Measurements from ENCODE around the gene CAB39.
A peak's percentile ranks its signal among the peaks of the same experiment; 100 is the strongest.

The CAB39 gene

GRCh38 chr2:230712443-230713330 is at the start of gene CAB39:
Gene CAB39, plus strand, starts transcription at chr2:230712842. Its CDS starts 47,160 bp downstream, at chr2:230760002.
- H3K27ac Mint-ChIP-seq = peak within 1 kb of the TSS; percentile 91 to 95
- H3K27me3 Mint-ChIP-seq = no peaks in the 10 kb centered on the region
- DNase-seq (peak; percentile 89), ATAC-seq (peak; percentile 87)
- H3K9me3 Mint-ChIP-seq = no peaks in the 10 kb centered on the region
- H3K4me3 Mint-ChIP-seq = peak within 1 kb of the TSS; percentile 96 to 99
- peaks cover 48% of the 10 kb centered on the region for H3K4me1 Mint-ChIP-seq

- ATAC-seq (no peak), DNase-seq (peak in 1 of 2 donors; percentile 34)
- H3K9me3 Mint-ChIP-seq = no peaks in the 10 kb centered on the region
- H3K27ac Mint-ChIP-seq = peak overlapping the region in 1 of 2 donors; percentile 17
- no peaks in the 10 kb centered on the region for H3K27me3 Mint-ChIP-seq
- peaks cover 100% of the 10 kb centered on the region for H3K4me1 Mint-ChIP-seq
- H3K4me3 Mint-ChIP-seq = peak overlapping the region; percentile 46 to 59
These were observed 48.5 kb upstream of the CAB39 start for GRCh38 chr2:230664128-230664527.

GRCh38 chr2:230664844-230665243 is 47.8 kb upstream of the CAB39 start:
- no peaks in the 10 kb centered on the region for H3K9me3 Mint-ChIP-seq
- H3K27me3 Mint-ChIP-seq = no peaks in the 10 kb centered on the region
- H3K4me1 Mint-ChIP-seq = peaks cover 100% of the 10 kb centered on the region
- DNase-seq (no peak), ATAC-seq (no peak)
- peak overlapping the region; percentile 41 to 59 for H3K4me3 Mint-ChIP-seq
- peak overlapping the region; percentile 29 to 57 for H3K27ac Mint-ChIP-seq

GRCh38 chr2:230665263-230665691 is 47.4 kb upstream of the CAB39 start:
- DNase-seq = peak in 1 of 2 donors; percentile 34
- H3K9me3 Mint-ChIP-seq = no peaks in the 10 kb centered on the region
- H3K4me1 Mint-ChIP-seq = peaks cover 100% of the 10 kb centered on the region
- no peaks in the 10 kb centered on the region for H3K27me3 Mint-ChIP-seq
- H3K27ac Mint-ChIP-seq = peak overlapping the region; percentile 29 to 57
- peak overlapping the region; percentile 29 to 41 for H3K4me3 Mint-ChIP-seq
- ATAC-seq = no peak

GRCh38 chr2:230666446-230666845 is 46.2 kb upstream of the CAB39 start:
- Mint-ChIP-seq H3K9me3 (no peaks in the 10 kb centered on the region), H3K27ac (peak overlapping the region; percentile 35 to 80), H3K4me3 (peak overlapping the region; percentile 4 to 7), H3K4me1 (peaks cover 100% of the 10 kb centered on the region), H3K27me3 (no peaks in the 10 kb centered on the region)
- DNase-seq = no peak
- no peak for ATAC-seq

- peak overlapping the region; percentile 63 to 70 for H3K4me3 Mint-ChIP-seq
These were observed 45.5 kb upstream of the CAB39 start for GRCh38 chr2:230666885-230667712.

GRCh38 chr2:230668184-230668938 is 44.3 kb upstream of the CAB39 start:
- ATAC-seq (peak; percentile 66), DNase-seq (peak in 1 of 2 donors; percentile 48)
- H3K27me3 Mint-ChIP-seq = no peaks in the 10 kb centered on the region
- peak overlapping the region; percentile 91 to 92 for H3K27ac Mint-ChIP-seq
- no peaks in the 10 kb centered on the region for H3K9me3 Mint-ChIP-seq
- H3K4me1 Mint-ChIP-seq = peaks cover 84% of the 10 kb centered on the region
- H3K4me3 Mint-ChIP-seq = peak overlapping the region; percentile 63 to 70

More at GRCh38 chr2:230666885-230667712, 45.5 kb upstream of the CAB39 start:
- Mint-ChIP-seq H3K9me3 (no peaks in the 10 kb centered on the region), H3K4me1 (peaks cover 97% of the 10 kb centered on the region), H3K27me3 (no peaks in the 10 kb centered on the region), H3K27ac (peak overlapping the region in 1 of 2 donors; percentile 80)
- DNase-seq (no peak), ATAC-seq (no peak)

GRCh38 chr2:230668939-230669303 is 43.7 kb upstream of the CAB39 start:
- ATAC-seq (peak; percentile 62), DNase-seq (peak in 1 of 2 donors; percentile 30)
- Mint-ChIP-seq H3K27ac (peak overlapping the region; percentile 91 to 92), H3K4me1 (peaks cover 79% of the 10 kb centered on the region), H3K27me3 (no peaks in the 10 kb centered on the region), H3K4me3 (peak overlapping the region; percentile 63 to 70), H3K9me3 (no peaks in the 10 kb centered on the region)

GRCh38 chr2:230669386-230669950 is 43.2 kb upstream of the CAB39 start:
- Mint-ChIP-seq H3K4me1 (peaks cover 73% of the 10 kb centered on the region), H3K27me3 (no peaks in the 10 kb centered on the region), H3K4me3 (peak overlapping the region; percentile 63 to 70), H3K9me3 (no peaks in the 10 kb centered on the region), H3K27ac (peak overlapping the region in 1 of 2 donors; percentile 20)
- DNase-seq (no peak), ATAC-seq (no peak)

GRCh38 chr2:230671117-230671516 is 41.5 kb upstream of the CAB39 start:
- ATAC-seq (no peak), DNase-seq (no peak)
- peaks cover 64% of the 10 kb centered on the region for H3K4me1 Mint-ChIP-seq
- no peak overlapping the region for H3K4me3 Mint-ChIP-seq
- H3K9me3 Mint-ChIP-seq = no peaks in the 10 kb centered on the region
- no peaks in the 10 kb centered on the region for H3K27me3 Mint-ChIP-seq
- peak overlapping the region in 1 of 2 donors; percentile 85 for H3K27ac Mint-ChIP-seq

GRCh38 chr2:230672836-230673235 is 39.8 kb upstream of the CAB39 start:
- DNase-seq (no peak), ATAC-seq (no peak)
- Mint-ChIP-seq H3K4me3 (no peak overlapping the region), H3K27me3 (no peaks in the 10 kb centered on the region), H3K27ac (no peak overlapping the region), H3K9me3 (no peaks in the 10 kb centered on the region), H3K4me1 (peaks cover 57% of the 10 kb centered on the region)

- no peak for ATAC-seq
- Mint-ChIP-seq H3K9me3 (peaks cover 8 to 9% of the 10 kb centered on the region in 2 donors), H3K27me3 (no peaks in the 10 kb centered on the region), H3K4me3 (no peak overlapping the region), H3K4me1 (peaks cover 54% of the 10 kb centered on the region), H3K27ac (peak overlapping the region in 1 of 2 donors; percentile 69)
- DNase-seq = no peak
These were observed 38.2 kb upstream of the CAB39 start for GRCh38 chr2:230674401-230674800.

- Mint-ChIP-seq H3K4me3 (no peak overlapping the region), H3K27ac (no peak overlapping the region), H3K4me1 (peaks cover 49% of the 10 kb centered on the region), H3K9me3 (peaks cover 8 to 9% of the 10 kb centered on the region in 2 donors), H3K27me3 (no peaks in the 10 kb centered on the region)
- ATAC-seq (no peak), DNase-seq (no peak)
These were observed 37.5 kb upstream of the CAB39 start for GRCh38 chr2:230674966-230675672.

- ATAC-seq (no peak), DNase-seq (no peak)
- Mint-ChIP-seq H3K27me3 (no peaks in the 10 kb centered on the region), H3K4me1 (peaks cover 49% of the 10 kb centered on the region), H3K27ac (no peak overlapping the region), H3K4me3 (no peak overlapping the region), H3K9me3 (peaks cover 8 to 9% of the 10 kb centered on the region in 2 donors)
These were observed 36.1 kb upstream of the CAB39 start for GRCh38 chr2:230676546-230676945.
